ENCODE measurements around the gene MKKS. TPM values are rescaled to one million over a fixed set of nuclear protein-coding genes. Genes with fewer than 3 reads are reported as not detected.

MKKS gene
- total RNA-seq, 1 donor from 2014 or later, result 10.6 TPM

- peak; percentile 20 for DNase-seq (ENCODE audit: low spot score)
- no peak for TF ChIP-seq CTCF (IDR thresholded peaks at IDR 0.05; ENCODE audit: unreplicated experiment)
- Mint-ChIP-seq H3K9me3 (ENCODE audit: unreplicated experiment) (no peaks in the 10 kb centered on the region), H3K4me1 (ENCODE audit: unreplicated experiment) (peaks cover 46% of the 10 kb centered on the region), H3K4me3 (ENCODE audit: unreplicated experiment) (no peak overlapping the region), H3K36me3 (ENCODE audit: low read depth, unreplicated experiment) (peaks cover 11% of the 10 kb centered on the region), H3K27ac (ENCODE audit: unreplicated experiment) (peak overlapping the region; percentile 96), H3K27me3 (ENCODE audit: unreplicated experiment) (peaks cover 2% of the 10 kb centered on the region)
Observed at GRCh38 chr20:10466325-10466724, 32.3 kb upstream of the MKKS start.

GRCh38 chr20:10465135-10465534 lies 31.1 kb upstream of the MKKS start:
- no peak for TF ChIP-seq CTCF (IDR thresholded peaks at IDR 0.05; ENCODE audit: unreplicated experiment)
- peaks cover 42% of the 10 kb centered on the region for H3K4me1 Mint-ChIP-seq (ENCODE audit: unreplicated experiment)
- no peak overlapping the region for H3K4me3 Mint-ChIP-seq (ENCODE audit: unreplicated experiment)
- no peak overlapping the region for H3K27ac Mint-ChIP-seq (ENCODE audit: unreplicated experiment)
- H3K36me3 Mint-ChIP-seq (ENCODE audit: low read depth, unreplicated experiment), result peaks cover 11% of the 10 kb centered on the region
- H3K27me3 Mint-ChIP-seq (ENCODE audit: unreplicated experiment), result peaks cover 2% of the 10 kb centered on the region
- H3K9me3 Mint-ChIP-seq (ENCODE audit: unreplicated experiment), result no peaks in the 10 kb centered on the region
- DNase-seq (ENCODE audit: low spot score), result no peak

GRCh38 chr20:10463622-10464021 lies 29.6 kb upstream of the MKKS start:
- TF ChIP-seq CTCF (IDR thresholded peaks at IDR 0.05; ENCODE audit: unreplicated experiment), result no peak
- H3K9me3 Mint-ChIP-seq (ENCODE audit: unreplicated experiment), result no peaks in the 10 kb centered on the region
- DNase-seq (ENCODE audit: low spot score), result no peak
- peaks cover 31% of the 10 kb centered on the region for H3K4me1 Mint-ChIP-seq (ENCODE audit: unreplicated experiment)
- H3K27ac Mint-ChIP-seq (ENCODE audit: unreplicated experiment), result no peak overlapping the region
- peaks cover 2% of the 10 kb centered on the region for H3K27me3 Mint-ChIP-seq (ENCODE audit: unreplicated experiment)
- peaks cover 11% of the 10 kb centered on the region for H3K36me3 Mint-ChIP-seq (ENCODE audit: low read depth, unreplicated experiment)
- no peak overlapping the region for H3K4me3 Mint-ChIP-seq (ENCODE audit: unreplicated experiment)

- H3K27ac Mint-ChIP-seq (ENCODE audit: unreplicated experiment), result no peak overlapping the region
- peaks cover 11% of the 10 kb centered on the region for H3K36me3 Mint-ChIP-seq (ENCODE audit: low read depth, unreplicated experiment)
- no peaks in the 10 kb centered on the region for H3K9me3 Mint-ChIP-seq (ENCODE audit: unreplicated experiment)
- peaks cover 22% of the 10 kb centered on the region for H3K4me1 Mint-ChIP-seq (ENCODE audit: unreplicated experiment)
- TF ChIP-seq CTCF (IDR thresholded peaks at IDR 0.05; ENCODE audit: unreplicated experiment), result no peak
- peak overlapping the region; percentile 8 for H3K4me3 Mint-ChIP-seq (ENCODE audit: unreplicated experiment)
- H3K27me3 Mint-ChIP-seq (ENCODE audit: unreplicated experiment), result peaks cover 2% of the 10 kb centered on the region
- DNase-seq (ENCODE audit: low spot score), result no peak
Observed at GRCh38 chr20:10462516-10462915, 28.5 kb upstream of the MKKS start.

DNA sequence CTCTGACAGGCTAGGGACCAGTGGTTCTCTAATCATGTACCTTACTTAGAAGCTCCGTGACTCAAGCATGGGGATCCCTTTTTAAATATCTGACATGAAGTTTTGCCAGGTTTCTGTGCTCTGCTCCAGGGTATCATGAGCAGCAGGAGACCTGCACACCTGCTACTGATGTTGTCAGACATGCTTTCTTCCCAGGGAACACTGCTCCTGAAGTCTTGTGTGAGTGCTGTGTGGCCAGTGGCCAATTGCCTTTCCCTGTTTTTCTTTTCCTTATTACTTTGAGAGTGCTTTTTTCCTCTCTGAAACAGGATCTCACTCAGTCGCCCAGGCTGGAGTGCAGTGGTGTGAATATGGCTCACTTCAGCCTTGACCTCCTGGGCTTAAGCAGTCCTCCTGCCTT lies 27.5 kb upstream of the MKKS start:
- H3K9me3 Mint-ChIP-seq (ENCODE audit: unreplicated experiment), result no peaks in the 10 kb centered on the region
- H3K27me3 Mint-ChIP-seq (ENCODE audit: unreplicated experiment), result peaks cover 2% of the 10 kb centered on the region
- no peak for TF ChIP-seq CTCF (IDR thresholded peaks at IDR 0.05; ENCODE audit: unreplicated experiment)
- no peak overlapping the region for H3K27ac Mint-ChIP-seq (ENCODE audit: unreplicated experiment)
- no peak for DNase-seq (ENCODE audit: low spot score)
- H3K4me1 Mint-ChIP-seq (ENCODE audit: unreplicated experiment), result peaks cover 16% of the 10 kb centered on the region
- H3K36me3 Mint-ChIP-seq (ENCODE audit: low read depth, unreplicated experiment), result peaks cover 11% of the 10 kb centered on the region
- no peak overlapping the region for H3K4me3 Mint-ChIP-seq (ENCODE audit: unreplicated experiment)

Data from endothelial cell (in vitro differentiated cells).